MV-4-11 (cell line): ENCODE results near the gene ITPR2.

Source experiments
- DNase-seq: peaks from one replicate; lab custom pipeline; 2025; lab: John Stamatoyannopoulos, UW

Gene ITPR2

DNA sequence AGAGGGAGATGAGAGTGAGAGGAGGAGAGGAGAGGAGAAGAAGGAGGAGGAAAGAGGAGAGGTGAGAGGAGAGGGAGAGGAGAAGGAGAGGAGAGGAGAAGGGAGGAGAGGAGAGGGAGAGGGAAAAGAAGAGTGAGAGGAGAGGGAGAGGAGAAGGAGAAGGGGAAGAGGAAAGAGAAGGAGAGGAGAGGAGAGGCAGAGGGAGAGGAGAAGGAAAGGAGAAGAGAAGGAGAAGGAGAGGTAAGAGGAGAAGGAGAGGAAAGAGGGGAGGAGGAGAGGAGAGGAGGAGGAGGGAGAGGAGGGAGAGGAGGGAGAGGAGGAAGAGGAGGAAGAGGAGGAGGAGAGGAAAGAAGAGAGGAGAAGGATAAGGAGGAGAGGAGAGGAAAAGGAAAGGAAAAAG lies 266.8 kb downstream of the ITPR2 start:
- DNase-seq = no peak

DNA sequence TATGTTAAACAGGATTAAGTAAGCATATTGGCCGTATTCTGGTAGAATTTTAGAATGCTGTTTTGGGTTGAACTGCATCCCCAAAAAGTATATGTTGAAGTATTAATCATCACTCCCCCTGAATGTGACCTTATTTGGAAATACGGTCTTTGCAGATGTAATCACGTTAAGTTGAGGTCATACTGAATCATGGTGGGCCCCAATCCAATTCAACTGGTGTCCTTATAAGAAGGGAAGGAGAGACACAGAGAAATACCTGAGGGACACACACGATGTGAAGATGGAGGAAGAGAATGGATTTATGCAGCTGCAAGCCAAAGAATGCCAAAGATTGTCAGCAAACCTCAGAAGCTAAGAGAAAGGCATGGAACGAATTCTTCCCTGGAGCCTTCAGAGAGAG lies 268.6 kb downstream of the ITPR2 start:
- DNase-seq = no peak

DNA sequence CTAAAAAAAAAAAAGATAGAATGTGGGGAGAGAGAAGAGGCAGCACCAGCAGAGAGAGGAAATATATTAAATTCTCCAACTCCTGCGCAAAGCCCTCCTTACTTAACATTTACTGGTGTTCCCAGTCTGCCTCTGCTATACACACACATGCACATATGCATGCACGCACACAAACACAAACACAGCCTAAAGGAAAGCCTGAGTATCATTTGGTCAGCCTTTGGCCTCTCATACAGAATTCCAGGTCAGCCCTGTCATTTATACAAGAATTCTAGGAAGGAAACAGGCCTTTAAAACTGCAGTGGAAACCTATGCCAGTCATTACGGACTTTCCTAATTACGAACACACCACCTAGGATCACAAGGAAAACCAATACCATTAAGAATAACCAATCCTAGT lies 269.4 kb downstream of the ITPR2 start:
- no peak for DNase-seq

DNA sequence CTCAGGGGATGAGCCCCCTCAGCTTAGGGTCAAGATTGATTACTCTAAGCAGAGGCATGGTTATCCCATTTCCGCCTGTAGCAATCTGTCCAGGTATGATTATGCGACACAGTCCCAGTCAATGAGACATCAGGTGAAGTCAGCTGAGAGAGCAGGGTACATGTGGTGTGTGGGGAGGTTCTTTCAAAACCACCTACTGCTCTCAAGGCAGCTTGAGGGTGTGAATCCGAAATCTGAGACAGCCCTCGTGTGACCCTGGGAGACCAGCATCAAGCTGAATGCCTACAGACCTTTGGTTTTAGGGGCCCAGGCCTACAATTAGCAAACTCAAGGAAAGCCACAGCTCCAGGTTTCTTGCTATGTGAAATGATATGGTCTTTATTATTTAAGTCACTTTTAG lies 275.7 kb downstream of the ITPR2 start:
- no peak for DNase-seq

DNA sequence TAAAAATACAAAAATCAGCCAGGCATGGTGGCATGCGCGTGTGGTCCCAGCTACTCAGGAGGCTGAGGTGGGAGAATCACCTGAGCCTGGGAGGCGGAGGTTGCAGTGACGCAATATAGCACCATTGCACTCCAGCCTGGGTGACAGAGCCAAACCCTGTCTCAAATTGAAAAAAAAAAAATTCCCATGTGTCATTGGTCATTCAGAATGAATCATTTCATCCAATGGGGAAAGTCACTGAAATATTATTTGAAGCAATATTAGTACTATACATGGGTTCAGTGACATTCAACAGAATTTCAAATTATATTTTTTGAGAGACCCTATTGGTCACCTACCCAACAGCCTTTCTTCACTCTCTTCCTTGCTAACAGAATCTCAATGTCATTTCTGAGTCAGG lies 276.1 kb downstream of the ITPR2 start:
- DNase-seq = no peak

DNA sequence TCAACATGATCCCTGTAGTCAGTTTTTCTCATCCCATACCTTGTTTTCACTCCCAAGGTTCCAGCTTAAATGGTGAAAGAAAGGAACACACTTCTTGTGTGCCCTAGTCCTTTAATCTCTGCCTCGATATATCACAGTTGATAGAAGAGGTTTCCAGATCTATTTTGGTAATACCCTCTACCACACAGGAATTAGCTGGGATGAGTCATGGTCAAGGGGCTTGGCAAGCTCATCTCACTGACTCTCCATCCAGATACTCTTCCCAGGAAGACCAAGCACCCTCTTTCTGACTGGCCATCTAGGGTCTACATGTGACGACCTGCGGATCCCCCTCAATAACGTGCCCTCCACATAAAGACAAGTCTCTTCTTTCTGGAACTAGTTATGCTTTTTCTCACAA lies 277.9 kb downstream of the ITPR2 start:
- no peak for DNase-seq

DNA sequence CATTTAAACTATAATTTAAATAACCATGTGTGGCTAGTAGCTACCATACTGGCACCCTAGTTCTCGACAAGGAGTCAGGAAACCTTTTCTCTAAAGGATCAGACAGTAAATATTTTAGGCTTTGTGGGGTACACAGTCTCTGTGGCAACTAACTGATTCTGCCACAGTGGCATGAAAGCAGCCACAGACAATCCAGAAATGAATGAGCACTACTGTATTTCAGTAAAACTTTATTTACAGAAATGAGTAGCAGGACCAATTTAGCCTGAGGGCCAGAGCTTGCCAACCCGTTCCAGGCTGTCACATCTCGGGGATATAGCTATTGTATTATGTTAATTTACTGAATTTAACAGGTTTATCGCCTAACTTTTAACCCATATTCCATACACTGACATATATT lies 278.7 kb downstream of the ITPR2 start:
- no peak for DNase-seq

DNA sequence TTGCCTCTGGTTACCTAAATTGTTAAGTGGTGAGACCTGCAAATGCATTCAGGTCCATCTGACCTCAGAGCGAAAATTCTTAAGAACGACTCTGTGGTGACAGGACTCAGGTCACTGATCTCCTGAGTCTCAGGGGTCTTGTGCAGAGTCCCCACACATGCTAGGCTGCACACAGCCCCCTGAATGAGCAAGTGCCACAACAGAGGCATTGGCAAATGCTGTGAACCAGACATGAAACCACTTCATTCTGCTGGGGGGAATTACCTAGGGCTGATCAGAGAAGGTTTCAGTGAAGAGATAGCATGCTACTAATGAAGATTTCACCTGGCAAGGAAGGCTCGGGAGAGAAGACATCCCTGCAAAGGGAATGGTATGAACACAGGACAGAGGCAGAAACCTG lies 281.6 kb downstream of the ITPR2 start:
- no peak for DNase-seq

DNA sequence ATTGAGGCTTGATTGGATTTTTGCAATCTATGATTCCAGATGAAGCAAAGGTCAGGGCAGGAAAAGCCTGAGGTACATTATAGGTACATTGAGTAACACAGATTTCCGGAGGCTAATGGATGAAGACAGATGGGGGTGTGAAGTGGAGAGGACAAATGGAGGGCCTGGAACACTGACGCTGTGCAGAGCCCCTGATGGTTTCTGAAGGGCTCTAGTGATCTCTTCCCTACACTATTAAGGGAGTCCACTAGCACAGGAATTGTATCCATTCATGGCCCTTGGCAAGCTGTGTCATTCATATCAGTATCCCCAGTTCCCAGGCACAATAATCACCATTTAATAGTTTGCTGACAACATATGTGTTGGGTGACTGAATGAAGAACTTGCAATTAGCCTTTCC lies 284.8 kb downstream of the ITPR2 start:
- no peak for DNase-seq

DNA sequence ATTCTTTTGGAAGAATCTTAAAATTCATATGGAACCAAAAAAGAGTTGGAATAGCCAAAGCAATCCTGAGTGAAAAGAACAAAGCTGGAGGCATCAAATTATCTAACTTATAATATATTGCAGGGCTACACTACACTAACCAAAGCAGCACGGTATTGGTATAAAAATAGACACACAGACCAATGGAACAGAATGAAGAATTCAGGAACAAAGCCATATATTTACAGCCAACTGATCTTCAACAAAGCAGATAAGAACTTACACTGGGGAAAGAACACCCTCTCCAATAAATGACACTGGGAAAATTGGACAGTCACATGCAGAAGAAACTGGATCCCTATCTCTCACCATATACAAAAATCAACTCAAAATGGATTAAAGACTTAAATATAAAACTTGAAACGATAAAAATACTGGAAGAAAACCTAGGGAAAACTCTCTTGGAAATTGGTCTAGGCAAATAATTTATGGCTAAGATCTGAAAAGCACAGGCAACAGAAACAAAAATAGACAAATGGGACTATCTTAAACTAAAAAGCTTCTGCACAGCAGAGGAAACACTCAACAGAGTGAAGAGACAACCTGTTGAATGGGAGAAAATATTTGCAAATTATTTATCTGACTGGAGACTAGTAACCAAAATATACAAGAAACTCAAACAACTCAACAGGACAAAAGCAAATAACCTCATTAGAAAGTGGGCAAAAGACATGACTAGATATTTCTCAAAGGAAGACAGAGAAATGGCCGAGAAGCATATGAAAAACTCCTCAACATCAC lies 286.3 kb downstream of the ITPR2 start:
- no peak for DNase-seq

DNA sequence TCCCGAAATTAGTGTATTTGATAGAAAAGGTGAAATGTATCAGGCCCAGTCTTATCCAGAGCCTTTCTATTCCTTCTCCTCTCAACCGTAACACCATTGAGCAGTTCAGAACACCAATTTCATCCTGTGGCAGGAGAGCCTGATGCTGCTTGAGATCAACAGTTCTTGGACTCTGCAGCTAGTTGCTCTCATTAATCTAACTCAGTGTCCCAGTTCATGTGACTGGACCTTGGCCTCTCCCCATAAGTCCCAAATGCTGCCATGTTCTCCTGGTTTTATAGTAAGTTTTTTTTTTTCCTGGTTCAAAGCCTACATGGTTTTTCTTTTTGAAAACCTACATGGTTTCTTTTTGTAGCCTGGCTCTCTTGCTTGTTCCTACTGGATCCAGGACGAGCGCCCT lies 293.9 kb downstream of the ITPR2 start:
- no peak for DNase-seq

DNA sequence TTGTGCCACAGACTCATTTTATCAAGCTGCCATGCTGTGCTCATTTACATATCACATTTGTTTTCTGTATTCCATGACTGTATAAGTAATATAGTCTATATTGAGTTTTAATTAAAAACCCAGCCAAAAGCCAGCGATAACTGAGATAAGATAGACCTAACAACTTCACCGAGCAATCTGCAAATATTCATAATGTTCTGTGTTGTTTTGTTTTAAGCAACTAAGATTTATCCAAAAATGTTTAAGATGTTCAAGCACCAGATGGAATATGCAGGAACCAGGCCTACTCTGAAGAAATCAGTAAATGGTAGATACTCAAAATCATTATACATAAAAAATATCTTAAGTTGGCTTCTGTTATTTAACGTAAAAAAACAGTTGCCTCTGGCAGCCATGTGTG lies 295.3 kb downstream of the ITPR2 start:
- DNase-seq = no peak

DNA sequence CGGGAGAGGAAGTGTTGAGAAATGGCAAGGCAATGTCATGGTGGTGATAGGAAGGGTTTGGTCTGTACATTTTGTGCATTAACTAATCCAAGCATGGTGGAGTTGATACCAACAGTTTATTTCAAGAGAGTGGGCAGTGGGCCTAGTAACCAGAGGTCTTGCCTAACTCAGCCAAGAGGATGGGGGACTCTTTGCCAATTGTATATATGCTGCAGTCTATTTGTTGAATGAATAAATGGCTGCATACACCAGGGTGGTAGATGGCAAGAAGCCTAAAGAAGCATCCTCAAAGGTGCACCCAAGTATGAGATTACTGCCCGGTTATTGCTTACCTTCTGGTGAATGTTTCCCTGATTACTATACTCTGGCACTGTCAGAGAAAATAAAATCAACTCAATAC lies 295.9 kb downstream of the ITPR2 start:
- no peak for DNase-seq

DNA sequence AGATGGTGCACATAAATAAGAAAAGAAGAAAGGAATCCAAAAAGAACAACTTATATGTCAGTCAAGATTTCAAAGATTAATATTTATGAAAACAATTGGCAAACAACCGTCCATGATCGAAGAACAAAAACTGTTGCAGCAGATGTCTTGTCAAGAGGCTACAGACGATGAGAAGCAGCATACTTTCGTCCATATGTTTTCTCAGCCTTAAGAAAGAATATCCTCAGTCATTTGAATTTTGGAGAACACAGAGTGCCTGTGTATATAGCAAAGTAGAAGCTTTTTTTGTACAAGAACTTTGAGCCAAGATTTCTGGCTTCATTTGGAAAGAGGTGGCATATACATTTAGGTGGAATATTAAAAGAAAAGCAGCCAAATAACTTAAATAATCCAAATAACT lies 297.2 kb downstream of the ITPR2 start:
- no peak for DNase-seq

DNA sequence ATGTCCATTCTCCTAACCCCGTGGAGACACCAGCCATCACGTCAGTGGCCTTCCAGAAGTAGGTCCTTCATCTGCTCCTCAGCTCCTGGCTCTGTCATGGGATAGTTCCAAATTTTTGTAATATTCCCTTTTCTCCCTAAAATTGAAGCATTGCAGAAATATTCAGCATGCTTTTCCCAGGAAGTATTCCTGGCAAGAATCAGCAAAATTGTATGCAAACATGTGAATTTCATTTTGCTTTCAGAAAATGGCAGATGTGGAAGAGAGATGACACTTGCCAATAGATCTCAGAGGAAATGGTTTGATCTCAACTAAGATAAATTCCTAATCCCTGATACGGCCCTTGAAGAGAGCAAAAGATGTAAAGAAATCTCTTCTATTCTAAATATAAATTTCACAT lies 298.9 kb downstream of the ITPR2 start:
- DNase-seq = no peak

DNA sequence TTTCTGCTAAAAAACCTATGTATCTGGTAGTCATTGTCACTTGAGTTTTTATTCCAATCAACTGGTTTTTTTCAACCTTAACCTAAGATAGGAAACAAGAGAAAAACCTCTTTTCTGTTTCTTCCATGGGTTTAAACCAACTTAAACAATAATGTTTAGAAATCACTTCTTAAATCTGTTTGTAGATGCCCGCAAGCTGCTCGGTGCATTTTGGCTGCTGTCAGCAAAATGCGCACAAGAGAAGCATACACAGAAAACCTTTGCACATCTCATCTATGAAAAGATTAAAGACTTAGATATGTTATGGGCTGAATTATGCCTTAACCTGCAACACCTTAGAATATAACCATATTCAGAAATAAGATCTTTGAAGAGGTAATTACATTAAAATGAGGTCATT lies 299.8 kb downstream of the ITPR2 start:
- no peak for DNase-seq

DNA sequence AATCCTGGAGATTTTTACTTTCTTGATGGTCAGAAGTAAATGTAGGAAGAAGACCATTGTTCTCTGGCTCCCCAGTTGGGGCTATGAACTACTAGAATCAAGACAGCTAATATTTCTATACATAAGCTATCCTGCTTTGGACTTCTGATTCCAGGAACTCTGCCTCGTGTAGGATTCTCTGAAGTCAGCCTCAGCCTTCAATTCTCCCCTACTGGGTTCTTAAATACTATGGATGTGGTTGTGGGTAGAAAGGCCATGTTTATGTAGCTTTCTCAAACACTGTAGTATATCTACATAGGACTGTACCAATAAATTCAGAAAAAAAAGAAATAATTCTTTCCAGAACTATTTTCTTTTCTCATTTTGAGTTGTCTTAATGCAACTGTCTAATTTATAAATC lies 302.5 kb downstream of the ITPR2 start:
- DNase-seq = no peak

DNA sequence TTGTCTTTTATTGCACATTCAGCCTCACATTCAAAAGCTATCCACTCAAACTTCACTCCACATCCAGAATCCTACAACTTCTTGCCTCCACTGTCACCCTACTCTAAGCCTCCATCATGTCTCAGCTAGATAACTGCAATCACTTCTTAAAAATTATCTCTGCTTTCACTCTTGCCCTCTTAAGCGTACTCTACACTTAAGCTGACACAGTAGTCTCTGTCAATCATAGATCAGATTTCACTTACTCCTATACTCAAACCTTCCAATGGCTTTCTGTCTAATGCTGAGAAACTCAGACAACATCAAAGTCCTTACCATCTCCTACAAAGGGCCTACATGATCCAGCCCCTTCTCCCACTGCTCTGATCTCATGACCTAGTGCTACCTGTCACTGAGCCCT lies 304.1 kb downstream of the ITPR2 start:
- no peak for DNase-seq

DNA sequence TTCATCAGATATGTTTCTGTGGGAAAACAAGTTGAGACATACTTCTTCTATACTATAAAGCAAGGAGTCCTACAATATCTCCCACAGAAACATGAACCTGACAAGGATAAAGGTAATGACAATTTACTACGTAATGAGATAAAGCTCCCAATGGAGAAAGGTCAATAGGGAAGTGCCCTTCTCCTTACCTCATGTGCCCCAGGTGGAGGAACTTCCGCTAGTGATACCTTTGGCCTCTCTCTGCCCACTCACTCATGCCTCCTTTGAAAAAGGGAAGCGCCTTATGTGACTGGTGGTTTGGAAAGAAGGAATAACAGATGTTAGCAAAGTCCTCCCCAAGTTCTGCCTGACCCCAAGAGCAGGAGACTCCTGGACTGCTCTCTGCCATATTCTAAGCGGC lies 305.3 kb downstream of the ITPR2 start:
- DNase-seq = no peak

DNA sequence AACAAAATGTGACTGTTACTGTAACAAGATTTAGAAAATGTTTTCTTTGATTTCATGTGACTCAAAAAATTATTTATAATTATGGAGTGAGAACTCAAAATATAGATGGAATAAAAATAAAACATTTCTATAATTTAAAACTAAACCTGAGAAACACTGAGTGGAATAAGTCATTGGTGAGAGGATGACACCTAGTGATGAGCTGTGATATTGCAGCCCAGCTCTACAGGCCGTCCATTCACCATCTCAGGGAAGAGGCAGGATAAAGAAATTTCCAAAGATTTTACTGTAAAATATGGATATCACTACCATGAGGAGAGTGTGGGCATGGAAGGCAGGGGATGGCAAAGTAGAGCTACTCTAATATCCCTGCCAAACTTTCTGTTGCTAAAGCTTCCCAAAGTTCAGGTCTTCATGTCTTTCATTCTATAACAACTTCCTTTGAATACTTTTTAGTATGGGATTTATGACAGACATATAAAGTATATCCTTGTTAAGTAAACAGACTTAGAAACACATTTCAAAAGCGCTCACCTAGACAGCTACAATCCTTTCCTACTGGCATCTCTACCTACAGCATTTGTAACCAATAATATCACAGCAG lies 308.0 kb downstream of the ITPR2 start:
- peak; percentile 24 for DNase-seq

DNA sequence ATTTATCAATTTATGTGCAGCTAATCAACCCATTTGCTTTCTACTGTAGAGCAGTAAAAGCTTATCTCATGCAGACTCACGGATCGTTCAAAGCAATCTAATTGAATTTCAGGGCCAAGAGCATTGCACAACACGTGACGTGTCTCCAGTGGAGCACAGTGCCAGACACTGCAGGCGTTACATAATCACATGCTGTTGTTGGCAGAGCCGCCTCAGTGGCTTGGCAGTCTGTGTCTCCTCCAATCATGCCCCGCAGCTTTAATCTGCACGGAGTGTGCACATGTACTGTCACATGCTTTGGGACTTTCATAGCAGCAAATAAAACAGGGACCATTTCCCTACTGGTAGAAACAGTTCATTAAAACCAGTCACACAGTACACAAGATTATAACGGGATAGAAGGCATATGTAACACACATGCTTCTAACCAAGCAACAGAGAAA lies 309.3 kb downstream of the ITPR2 start:
- DNase-seq = peak; percentile 97

DNA sequence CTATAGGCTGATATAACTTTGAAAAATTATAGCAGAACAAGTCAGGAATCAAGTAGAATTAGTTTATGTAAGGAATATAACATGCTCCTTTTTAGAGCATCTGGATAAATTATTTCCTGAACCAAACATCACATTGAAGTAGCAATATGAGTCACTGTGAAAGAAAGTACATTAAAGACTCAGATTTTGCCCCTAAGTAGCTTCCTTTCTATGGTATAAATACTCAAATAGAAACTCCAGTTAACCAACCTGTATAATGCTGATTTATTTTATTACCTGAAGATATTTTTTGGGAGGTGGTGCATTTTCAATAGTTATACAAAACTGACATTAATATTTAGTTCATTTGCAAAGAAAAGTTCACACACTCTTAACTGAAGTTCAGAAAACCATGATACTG lies 312.1 kb downstream of the ITPR2 start:
- DNase-seq = no peak

DNA sequence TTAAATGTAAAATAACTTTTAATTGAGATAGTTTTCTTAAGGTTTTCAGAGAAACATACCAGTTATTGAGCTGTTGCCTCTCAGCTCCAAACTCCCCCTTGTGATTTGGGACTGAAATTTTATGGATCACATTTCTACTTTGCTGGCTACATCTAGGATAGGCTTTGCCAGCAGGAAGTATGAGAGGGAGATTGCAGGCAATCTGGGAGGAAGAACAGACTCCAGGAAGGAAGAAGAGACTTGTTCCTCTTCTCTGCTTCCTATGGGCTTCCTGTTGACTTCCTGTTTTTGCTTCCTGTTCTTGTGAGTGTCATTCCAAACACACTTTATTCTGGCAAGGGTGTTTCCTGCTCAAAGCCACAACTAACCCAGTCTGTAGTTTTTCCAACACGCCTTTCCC lies 312.9 kb downstream of the ITPR2 start:
- peak; percentile 4 for DNase-seq

DNA sequence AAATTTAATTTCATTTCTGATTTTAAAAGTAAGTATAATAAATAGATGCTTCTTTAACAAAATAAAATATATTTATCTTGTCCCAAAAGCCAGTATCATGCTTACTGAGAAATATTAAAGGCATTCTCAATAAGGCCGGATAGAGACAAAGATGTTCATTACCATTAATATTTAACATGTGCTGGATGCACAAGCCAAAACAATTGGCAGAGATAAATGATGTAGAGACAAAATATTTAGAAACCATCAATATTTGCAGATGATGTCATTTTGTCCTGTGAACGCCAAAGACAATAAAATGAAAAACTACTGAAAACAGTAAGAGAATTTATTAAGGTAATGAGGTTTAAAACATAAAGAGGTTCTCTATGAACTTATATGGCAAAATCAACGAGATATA lies 313.5 kb downstream of the ITPR2 start:
- no peak for DNase-seq
